DOHH2 (cell line): ENCODE results near the gene USH2A.

ENCODE experiments used
- EZH2phosphoT487 ChIP-seq: fragments of 200-600 bp; sonication (generic); IDR thresholded peaks from 2 replicates; pipeline ENCODE4 v1.6.1; 2017; ENCODE audit warnings: borderline replicate concordance, mild to moderate bottlenecking, antibody characterized with exemption, low read length, moderate library complexity, mixed read lengths
- TF ChIP-seq, protein P1 (sequence below): fragments of 200-600 bp; sonication (generic); IDR thresholded peaks from one replicate; pipeline ENCODE4 v1.5.1; 2014; ENCODE audit warnings: antibody characterized with exemption, mild to moderate bottlenecking, low read depth, low read length; ENCODE audit not compliant: poor library complexity, severe bottlenecking

DNA sequence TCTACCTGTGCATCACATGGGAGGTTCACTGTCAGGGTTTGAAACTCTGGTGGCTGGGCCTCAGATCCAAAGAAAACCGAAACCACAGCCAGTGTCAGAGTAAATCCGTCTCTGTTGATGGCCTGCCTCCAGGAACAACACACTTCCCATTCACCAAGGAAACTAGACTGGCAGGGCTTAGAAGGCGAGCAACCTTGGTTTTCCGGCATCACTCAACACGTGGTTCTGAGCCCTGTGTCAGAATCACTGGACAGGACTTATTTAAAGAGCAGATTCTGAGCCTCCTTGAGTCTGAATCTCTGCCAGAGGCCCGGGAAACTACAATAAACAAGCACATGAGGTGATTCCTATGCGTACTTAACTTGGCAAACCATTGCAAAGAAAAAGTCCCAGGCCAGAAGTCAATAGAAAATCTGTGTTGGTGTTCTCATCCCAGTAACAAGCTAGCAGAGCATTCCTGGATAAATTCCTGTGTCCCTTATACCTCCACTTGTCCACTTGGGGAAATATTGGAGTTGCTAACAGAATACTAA, 786.1 kb downstream of the USH2A start:
- TF ChIP-seq, protein P1, sequence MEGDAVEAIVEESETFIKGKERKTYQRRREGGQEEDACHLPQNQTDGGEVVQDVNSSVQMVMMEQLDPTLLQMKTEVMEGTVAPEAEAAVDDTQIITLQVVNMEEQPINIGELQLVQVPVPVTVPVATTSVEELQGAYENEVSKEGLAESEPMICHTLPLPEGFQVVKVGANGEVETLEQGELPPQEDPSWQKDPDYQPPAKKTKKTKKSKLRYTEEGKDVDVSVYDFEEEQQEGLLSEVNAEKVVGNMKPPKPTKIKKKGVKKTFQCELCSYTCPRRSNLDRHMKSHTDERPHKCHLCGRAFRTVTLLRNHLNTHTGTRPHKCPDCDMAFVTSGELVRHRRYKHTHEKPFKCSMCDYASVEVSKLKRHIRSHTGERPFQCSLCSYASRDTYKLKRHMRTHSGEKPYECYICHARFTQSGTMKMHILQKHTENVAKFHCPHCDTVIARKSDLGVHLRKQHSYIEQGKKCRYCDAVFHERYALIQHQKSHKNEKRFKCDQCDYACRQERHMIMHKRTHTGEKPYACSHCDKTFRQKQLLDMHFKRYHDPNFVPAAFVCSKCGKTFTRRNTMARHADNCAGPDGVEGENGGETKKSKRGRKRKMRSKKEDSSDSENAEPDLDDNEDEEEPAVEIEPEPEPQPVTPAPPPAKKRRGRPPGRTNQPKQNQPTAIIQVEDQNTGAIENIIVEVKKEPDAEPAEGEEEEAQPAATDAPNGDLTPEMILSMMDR = no peak
- no peak for TF ChIP-seq EZH2phosphoT487
